HG02623 (cell line): ENCODE data around the gene RGMA.

ENCODE experiments used
- ATAC-seq: cut with Tn5 transposase; IDR thresholded peaks from one replicate; pipeline ENCODE4 v1.9.1; 2021; ENCODE audit warnings: moderate library complexity; ENCODE audit not compliant: unreplicated experiment

The RGMA gene

GRCh38 chr15:93088981-93089726 lies at the start of gene RGMA:
RGMA (minus strand) TSS chr15:93089211; CDS start chr15:93088932, 279 bp downstream.
- no peak for ATAC-seq

- ATAC-seq = no peak
Measured at GRCh38 chr15:93136606-93137005, 47.6 kb upstream of the RGMA start.

- no peak for ATAC-seq
Measured at GRCh38 chr15:93135997-93136397, 47.0 kb upstream of the RGMA start.

- ATAC-seq = no peak
Measured at GRCh38 chr15:93135459-93135858, 46.4 kb upstream of the RGMA start.

- no peak for ATAC-seq
Measured at GRCh38 chr15:93131485-93132095, 42.6 kb upstream of the RGMA start.

GRCh38 chr15:93129702-93130488 lies 40.9 kb upstream of the RGMA start:
- ATAC-seq = no peak

DNA sequence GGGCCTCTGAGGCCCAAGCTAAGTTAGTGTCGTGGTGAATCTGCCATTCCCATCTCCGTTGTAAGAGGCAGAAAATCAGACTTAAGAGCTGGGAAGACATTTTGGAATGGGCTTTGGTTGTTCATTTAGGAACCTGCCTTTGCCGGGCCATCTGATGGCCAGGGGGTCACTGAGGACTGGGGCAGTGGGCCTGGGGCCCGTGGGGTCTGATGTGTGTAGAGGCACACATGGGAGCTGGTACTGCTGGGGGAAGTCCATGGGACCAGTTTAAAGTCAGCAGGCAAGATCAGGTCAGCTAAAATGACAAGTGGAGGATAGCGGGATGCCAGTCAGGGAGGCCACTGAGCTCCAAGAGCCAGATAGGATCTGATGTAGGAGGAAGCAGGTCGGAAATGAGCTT lies 38.3 kb upstream of the RGMA start:
- no peak for ATAC-seq

- ATAC-seq = no peak
Measured at GRCh38 chr15:93126599-93126998, 37.6 kb upstream of the RGMA start.

- ATAC-seq = no peak
Measured at GRCh38 chr15:93126148-93126547, 37.1 kb upstream of the RGMA start.

- no peak for ATAC-seq
Measured at GRCh38 chr15:93124126-93124525, 35.1 kb upstream of the RGMA start.

DNA sequence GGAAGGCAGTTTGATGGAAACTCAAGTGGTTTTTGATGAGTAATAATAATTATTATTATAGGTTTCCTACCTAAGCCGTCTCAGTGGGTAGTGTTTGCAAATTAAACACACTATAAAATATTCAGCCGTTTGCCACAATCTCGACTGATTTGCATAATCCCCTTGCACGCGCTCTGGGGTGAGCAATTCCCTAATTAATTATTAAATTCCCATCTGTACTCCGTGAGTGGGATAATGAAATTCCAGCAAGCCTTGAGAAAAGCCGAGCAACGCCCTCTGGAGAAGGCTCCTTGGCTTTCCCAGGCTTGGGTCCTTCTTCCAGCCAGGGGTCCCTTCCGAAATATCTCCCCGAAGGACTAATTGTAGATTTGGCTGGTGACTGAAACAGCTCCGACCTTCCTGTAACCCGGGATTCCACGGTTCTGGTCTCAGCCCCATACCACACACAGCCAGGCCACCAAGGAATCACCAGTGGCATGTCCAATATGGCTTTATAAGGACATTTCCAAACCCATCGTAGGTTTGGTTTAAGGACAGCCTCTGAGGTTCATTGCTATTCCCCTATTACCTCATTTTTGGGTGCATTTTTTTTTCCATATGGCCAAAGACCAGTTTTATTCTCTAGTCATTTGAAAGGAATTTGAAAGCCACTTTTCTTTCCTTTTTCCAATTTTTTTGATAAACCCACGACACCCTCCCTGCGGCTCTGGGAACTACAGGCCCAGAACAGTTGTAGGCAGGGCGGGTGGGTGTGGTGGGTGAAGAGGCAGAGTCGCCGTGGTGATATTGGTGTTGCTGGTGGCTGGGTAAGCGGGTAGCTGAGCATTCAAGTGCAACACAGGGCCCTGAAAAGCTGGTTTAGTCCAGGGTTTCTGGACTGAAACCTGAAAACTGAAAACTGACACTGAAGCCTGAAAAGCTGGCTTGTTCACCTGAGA lies 33.2 kb upstream of the RGMA start:
- no peak for ATAC-seq

GRCh38 chr15:93121107-93121506 lies 32.1 kb upstream of the RGMA start:
- ATAC-seq = no peak

DNA sequence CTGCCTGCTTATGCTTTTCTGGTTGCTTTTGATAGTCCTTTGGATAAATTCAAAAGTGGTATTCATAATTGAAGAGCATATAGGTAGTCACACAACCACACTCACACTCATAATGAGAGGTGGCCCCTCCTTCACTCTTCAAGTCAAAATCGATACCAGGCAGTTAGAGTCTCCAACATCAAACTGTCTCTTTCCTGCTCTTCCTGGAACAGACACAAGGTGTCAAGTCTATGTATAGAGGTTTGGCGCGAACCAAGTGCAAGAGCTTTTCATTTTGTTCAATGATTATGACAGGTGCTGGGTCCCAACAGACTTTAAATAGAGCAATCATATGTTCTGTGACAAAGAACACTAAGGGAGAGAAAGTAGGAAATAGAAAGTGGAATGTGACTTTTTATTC lies 29.9 kb upstream of the RGMA start:
- no peak for ATAC-seq

DNA sequence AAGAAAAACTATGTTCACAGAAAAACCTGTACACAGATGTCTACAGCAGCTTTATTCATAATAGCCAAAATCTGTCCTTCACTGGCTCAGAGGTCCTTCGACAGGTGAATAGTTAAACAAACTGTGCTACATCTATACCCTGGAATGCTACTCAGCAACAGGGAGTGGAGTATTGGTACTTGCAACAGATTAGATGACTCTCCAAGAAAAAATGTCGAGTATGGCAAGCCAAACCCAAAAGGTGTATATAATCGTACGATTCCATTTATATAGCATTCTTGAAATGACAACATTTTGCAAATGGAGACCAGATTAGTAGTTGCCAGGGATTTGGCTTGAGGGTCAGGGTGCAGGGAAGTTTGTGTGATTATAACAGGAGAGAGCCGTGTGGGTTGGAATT lies 22.4 kb upstream of the RGMA start:
- ATAC-seq = no peak

GRCh38 chr15:93110502-93111040 lies 21.6 kb upstream of the RGMA start:
- no peak for ATAC-seq

DNA sequence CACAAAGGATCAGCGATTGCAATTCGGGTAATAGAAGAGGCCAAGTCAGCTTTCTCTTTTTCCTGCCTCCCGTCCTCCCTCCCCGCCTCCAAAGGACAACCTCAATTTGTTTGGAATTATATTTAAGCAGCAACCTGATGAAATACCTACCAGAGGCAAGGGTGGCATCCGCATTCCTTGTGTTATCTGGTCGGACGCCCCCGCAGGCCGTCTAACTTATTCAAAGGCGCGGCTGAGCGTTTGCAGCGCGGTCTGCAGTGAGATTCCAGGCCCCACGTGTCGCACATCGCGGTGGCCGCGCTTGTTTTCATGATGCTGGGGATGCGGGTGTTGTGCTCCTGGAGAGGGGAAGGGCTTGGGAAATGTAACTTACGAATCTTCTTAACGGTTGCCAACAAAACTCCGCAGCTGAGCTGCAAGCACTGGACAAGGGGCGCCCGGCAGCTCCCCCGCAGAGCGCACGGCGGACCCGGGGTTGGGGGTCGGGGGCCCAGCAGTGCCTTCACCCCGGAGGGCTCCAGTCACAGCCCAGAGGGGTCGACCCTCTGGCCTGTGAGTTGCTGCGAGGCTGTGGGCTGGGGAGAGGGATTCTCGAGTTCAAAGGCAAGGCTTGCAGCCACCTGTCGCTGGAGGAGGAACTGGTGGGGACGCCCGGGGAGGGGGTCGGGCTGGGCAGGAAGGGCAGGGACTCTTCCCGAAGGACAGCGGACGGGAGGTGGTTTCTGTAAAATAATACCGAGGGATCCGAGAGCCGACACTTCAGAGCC lies 20.5 kb upstream of the RGMA start:
- ATAC-seq = no peak

- no peak for ATAC-seq
Measured at GRCh38 chr15:93107646-93108045, 18.6 kb upstream of the RGMA start.

- no peak for ATAC-seq
Measured at GRCh38 chr15:93105485-93105884, 16.5 kb upstream of the RGMA start.

DNA sequence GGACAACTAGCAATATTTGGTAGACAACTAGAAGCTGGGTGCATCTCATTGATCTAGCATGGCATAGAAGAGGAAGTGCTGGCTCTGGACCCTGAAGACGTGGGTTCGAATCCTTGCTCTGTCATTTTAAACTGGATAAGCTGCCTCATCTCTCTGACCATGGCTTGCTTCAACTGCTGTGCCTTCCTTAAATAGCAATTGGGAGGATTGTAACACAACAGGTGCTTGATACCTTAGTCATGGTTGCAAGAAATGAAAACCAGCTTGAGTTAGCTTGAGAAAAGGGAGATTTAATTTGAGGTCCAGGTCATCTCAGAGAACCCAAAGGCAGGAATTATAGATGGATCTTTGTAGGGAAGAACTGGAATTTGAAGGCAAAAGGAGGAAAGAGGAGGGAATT lies 14.8 kb upstream of the RGMA start:
- ATAC-seq = no peak

DNA sequence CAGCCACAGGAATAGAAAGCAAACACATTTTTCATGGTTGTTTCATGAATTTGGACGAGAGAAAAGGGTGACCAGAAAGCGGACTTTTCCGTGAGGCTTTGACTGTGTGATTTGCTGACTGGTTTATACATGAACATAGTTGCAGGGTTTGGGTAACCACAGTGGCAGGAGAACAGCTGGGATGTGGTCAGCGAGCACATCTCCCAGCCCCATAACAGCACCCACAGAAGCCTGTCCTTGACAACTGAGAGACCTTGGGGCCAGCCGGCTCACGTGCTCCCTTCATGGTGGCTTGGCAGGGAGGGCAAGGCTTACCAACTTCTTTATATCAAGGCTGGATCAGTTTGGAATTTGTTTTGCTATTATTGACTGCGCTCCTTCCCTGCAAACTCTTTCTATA lies 13.2 kb upstream of the RGMA start:
- no peak for ATAC-seq
